Pancreas (tissue), 10 donors: Measurements from ENCODE around the gene FAM210A. TPM values are rescaled to one million over a fixed set of nuclear protein-coding genes. Genes with fewer than 3 reads are reported as not detected.
"Not testable (repeated sequence)": the region's sequence is repeated elsewhere in the genome, so short reads cannot be mapped to it uniquely, and the experiment has no call there.

Experiments
- ATAC-seq, 4 donors: fragments of 200-7000 bp; cut with Tn5 transposase; one replicate each; pipeline versions ENCODE4 v1.8.0 to v1.9.1; 2020; ENCODE audit warnings: mild to moderate bottlenecking in 4 of 4, moderate library complexity in 4 of 4
- DNase-seq, 6 donors: peaks; one replicate each; pipeline ENCODE4 v3.0.0-alpha.2; 2020
- FAIRE-seq: peaks from 2 replicates; lab custom pipeline; 2012; peaks lifted over from hg19 to GRCh38; lab: Jason Lieb, UNC
- H3K27ac ChIP-seq, 4 donors: fragments of 200-600 bp; sonication (generic); 1 replicate in 3 of 4; 2 replicates in 1 of 4; pipeline versions ENCODE4 v1.5.0 to v1.8.0; 2020
- H3K27me3 ChIP-seq, 4 donors: fragments of 200-600 bp; one replicate each; pipeline ENCODE4 v1.8.0; 2021
- H3K36me3 ChIP-seq, 3 donors: fragments of 200-600 bp; sonication (generic) in 1 of 3; one replicate each; pipeline versions ENCODE4 v1.5.0 to v1.8.0; 2020 to 2021
- H3K4me1 ChIP-seq, 3 donors: fragments of 200-600 bp; one replicate each; pipeline ENCODE4 v1.8.0; 2021
- H3K4me3 ChIP-seq, 4 donors: fragments of 200-600 bp; sonication (generic) in 2 of 4; one replicate each; pipeline versions ENCODE4 v1.5.0 to v1.8.0; 2020 to 2021
- H3K9me3 ChIP-seq, 4 donors: fragments of 200-600 bp; one replicate each; pipeline ENCODE4 v1.8.0; 2021
- CTCF ChIP-seq, 4 donors: fragments of 200-600 bp; sonication (generic) in 3 of 4; IDR thresholded peaks; one replicate each; pipeline versions ENCODE4 v1.5.0 to v1.8.0; 2021; ENCODE audit warnings: antibody characterized with exemption in 4 of 4
- WGBS, 2 donors: extraction: QIAGEN DNeasy Blood & Tissue Kit; methylation state at CpG; one replicate each; pipeline ENCODE4 v1.1.7; 2013; 5-methylcytosine and 5-hydroxymethylcytosine counted together
- intact Hi-C, 3 donors: fragments of 100-400 bp; cut with DNase I; formaldehyde crosslinking; loops; one replicate each; pipeline versions ENCODE4 v1.11.1 to v1.14.2; 2022
- polyA plus RNA-seq, 2 donors: library from polyadenylated mRNA; stranded (reverse); fragments of 200-250 nt; gene quantifications; one replicate each; pipeline ENCODE4 v1.2.3, GENCODE V29; 2013
- total RNA-seq, 6 donors: library from RNA; stranded (reverse); fragmentation: NEBNext Ultra II Directional in 4 of 6; extraction: Animal tissue kit (Norgen Biotek cat#: 25700) in 4 of 6; gene quantifications; one replicate each; pipeline versions ENCODE4 v1.2.1 to v1.2.4, GENCODE V29; 2021 to 2023
- donor health status: healthy with polysubstance abuse.
- donor health status: DM: no; HTN: no; CAD: no; lungs with moderate emphysema.
- donor health status: DM: no; HTN: no; CAD: no.
- donor health status: control.
- donor health status: control.
- donor health status: Bipolar disorder and iron deficiency.
- donor health status: DM: yes; HTN: yes; CAD: no.
- donor health status: DM: no; HTN: no; CAD: no.
- donor health status: DM: no; HTN: no; CAD: no.
- donor health status: DM: yes; HTN: yes; CAD: no.

FAM210A gene
- total and polyA plus RNA-seq, 8 donors = 1.5 to 7.2 (median 3.1) TPM

GRCh38 chr18:13712400-13713131 is 13.8 kb downstream of the FAM210A start:
- DNase-seq (no peak), ATAC-seq (no peak), FAIRE-seq (no peak)
- H3K9me3 ChIP-seq = no peaks in the 10 kb centered on the region
- no peak overlapping the region for H3K4me3 ChIP-seq
- no peak overlapping the region for H3K27ac ChIP-seq
- TF ChIP-seq CTCF (IDR thresholded peaks at IDR 0.05) = no peak
- no peaks in the 10 kb centered on the region for H3K27me3 ChIP-seq
- WGBS, 2 donors = 79 to 83% methylated on average over 8 of the region's 8 CpGs
- intact Hi-C loops = no loop called here
- no peaks in the 10 kb centered on the region for H3K36me3 ChIP-seq
- H3K4me1 ChIP-seq = peaks cover 0 to 6% (median 6%) of the 10 kb centered on the region in 3 donors

DNA sequence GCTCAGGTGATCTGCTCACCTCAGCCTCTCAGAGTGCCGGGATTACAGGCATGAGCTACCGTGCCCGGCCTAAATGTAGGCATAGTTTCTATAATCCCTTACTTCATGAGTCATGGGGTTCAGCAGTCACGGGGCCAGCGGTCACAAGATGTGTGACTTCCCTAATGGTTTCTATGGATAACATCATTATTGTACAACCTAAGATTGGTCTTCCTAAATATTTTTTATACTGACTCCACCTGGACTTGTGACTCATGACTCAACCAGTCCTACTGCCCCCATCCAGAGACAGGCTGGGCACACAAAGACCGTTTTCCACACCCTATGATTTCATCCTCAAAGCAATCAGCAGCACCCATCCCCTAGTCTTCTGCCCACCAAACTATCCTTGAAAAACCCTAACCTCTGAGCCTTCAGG is 15.9 kb downstream of the FAM210A start:
- 86 to 93% methylated on average over 6 of the region's 6 CpGs for WGBS, 2 donors
- DNase-seq = no peak
- intact Hi-C loops = no loop called here

DNA sequence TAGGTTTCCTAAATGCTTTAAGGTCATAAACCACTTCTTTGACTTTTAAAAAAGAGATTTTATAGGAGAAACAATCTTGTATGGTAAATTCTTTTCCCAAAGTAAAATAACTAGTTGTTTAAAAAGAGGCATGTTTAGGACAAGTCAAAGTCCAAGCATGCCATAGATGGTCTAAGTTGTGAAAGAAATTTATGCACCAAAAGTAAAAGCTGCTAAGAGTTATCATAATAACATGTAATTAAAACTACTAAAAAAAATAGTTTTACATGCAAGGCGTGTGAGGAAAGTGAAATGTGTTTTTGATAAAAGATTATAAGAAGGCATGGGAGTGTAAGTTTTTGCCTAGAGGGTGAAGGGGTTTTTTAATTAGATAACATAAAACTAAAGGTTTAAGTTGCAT is 22.5 kb downstream of the FAM210A start:
- no peaks in the 10 kb centered on the region for H3K27me3 ChIP-seq
- no peak for FAIRE-seq
- intact Hi-C loops = no loop called here

More for the DNA sequence above, 15.9 kb downstream of the FAM210A start:
- Histone ChIP-seq H3K4me1 (peaks cover 0 to 6% (median 6%) of the 10 kb centered on the region in 3 donors), H3K9me3 (no peaks in the 10 kb centered on the region), H3K4me3 (no peak overlapping the region), H3K27ac (no peak overlapping the region), H3K27me3 (no peaks in the 10 kb centered on the region), H3K36me3 (no peaks in the 10 kb centered on the region)
- no peak for ATAC-seq
- TF ChIP-seq CTCF (IDR thresholded peaks at IDR 0.05) = no peak
- FAIRE-seq = no peak

DNA sequence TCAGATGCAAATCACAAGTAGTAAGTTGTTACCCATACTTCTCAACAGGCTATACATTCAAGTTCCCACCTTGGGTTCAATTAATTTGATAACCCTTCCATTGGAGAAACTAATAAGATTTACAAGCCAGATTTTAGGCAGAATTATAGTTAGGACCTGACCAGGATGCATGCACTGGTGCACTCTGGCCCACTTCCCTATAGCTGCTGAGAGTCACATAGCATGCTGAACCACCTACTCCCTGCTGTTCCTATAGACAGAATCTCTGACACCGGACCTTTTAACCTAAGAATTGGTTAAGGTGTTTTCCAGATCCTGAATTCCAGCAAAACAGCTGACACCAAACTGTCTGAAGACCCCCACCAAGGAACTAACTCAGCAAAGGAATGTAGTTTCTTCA is 26.2 kb downstream of the FAM210A start:
- ATAC-seq = no peak
- no peaks in the 10 kb centered on the region for H3K9me3 ChIP-seq
- intact Hi-C loops = no loop called here
- H3K27ac ChIP-seq = no peak overlapping the region
- no peaks in the 10 kb centered on the region for H3K27me3 ChIP-seq
- 96 to 100% methylated on average over 1 of the region's 1 CpG for WGBS, 2 donors
- TF ChIP-seq CTCF (IDR thresholded peaks at IDR 0.05) = no peak
- H3K4me1 ChIP-seq = no peaks in the 10 kb centered on the region
- no peak overlapping the region for H3K4me3 ChIP-seq
- no peak for DNase-seq
- no peak for FAIRE-seq
- no peaks in the 10 kb centered on the region for H3K36me3 ChIP-seq

More for the DNA sequence above, 22.5 kb downstream of the FAM210A start:
- 92 to 93% methylated on average over 1 of the region's 1 CpG for WGBS, 2 donors
- no peaks in the 10 kb centered on the region for H3K36me3 ChIP-seq
- ATAC-seq (no peak), DNase-seq (no peak)
- no peak overlapping the region for H3K4me3 ChIP-seq
- no peaks in the 10 kb centered on the region for H3K9me3 ChIP-seq
- no peak for TF ChIP-seq CTCF (IDR thresholded peaks at IDR 0.05)
- H3K27ac ChIP-seq = no peak overlapping the region
- H3K4me1 ChIP-seq = no peaks in the 10 kb centered on the region

DNA sequence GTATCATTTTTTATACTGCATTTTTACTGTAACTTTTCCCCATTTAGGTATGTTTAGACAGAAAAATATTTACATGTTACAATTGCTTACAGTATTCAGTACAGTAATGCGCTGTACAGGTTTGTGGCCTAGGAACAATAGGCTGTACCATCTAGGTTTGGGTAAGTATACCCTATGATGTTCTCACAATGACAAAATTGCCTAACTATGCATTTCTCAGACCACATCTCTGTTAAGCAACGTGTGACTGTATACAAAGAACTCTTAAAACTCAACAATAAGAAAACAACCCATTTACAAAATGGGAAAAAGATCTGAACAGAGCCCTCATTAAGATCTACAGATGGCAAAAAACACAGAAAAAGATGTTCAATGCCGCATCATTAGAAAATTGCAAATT is 29.4 kb downstream of the FAM210A start:
- intact Hi-C loops = no loop called here

DNA sequence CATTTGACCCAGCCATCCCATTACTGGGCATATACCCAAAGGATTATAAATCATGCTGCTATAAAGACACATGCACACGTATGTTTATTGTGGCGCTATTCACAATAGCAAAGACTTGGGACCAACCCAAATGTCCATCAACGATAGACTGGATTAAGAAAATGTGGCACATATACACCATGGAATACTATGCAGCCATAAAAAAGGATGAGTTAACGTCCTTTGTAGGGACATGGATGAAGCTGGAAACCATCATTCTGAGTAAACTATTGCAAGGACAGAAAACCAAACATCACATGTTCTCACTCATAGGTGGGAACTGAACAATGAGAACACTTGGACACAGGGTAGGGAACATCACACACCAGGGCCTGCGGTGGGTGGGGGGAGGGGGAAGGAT is 31.0 kb downstream of the FAM210A start:
- intact Hi-C loops, H3K9me3 ChIP-seq, H3K36me3 ChIP-seq, H3K27me3 ChIP-seq, H3K4me3 ChIP-seq, FAIRE-seq, DNase-seq, H3K27ac ChIP-seq, H3K4me1 ChIP-seq, ATAC-seq: not testable (repeated sequence)
- WGBS, 2 donors = 90 to 92% methylated on average over 5 of the region's 5 CpGs

More for the DNA sequence above, 29.4 kb downstream of the FAM210A start:
- Histone ChIP-seq H3K9me3 (no peaks in the 10 kb centered on the region), H3K27me3 (no peaks in the 10 kb centered on the region), H3K27ac (no peak overlapping the region), H3K4me3 (no peak overlapping the region), H3K4me1 (no peaks in the 10 kb centered on the region), H3K36me3 (no peaks in the 10 kb centered on the region)
- WGBS, 2 donors = 91 to 95% methylated on average over 3 of the region's 3 CpGs
- TF ChIP-seq CTCF (IDR thresholded peaks at IDR 0.05) = no peak
- DNase-seq = no peak
- FAIRE-seq = no peak
- ATAC-seq = no peak

DNA sequence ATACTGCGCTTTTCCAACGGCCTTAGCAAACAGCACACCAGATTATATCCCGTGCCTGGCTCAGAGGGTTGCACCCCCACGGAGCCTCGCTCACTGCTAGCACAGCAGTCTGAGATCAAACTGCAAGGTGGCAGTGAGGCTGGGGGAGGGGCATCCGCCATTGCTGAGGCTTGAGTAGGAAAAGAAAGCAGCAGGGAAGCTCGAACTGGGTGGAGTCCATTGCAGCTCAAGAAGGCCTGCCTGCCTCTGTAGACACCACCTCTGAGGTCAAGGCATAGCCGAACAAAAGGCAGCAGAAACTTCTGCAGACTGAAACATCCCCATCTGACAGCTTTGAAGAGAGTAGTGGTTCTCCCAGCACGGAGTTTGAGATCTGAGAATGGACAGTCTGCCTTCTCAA is 36.3 kb downstream of the FAM210A start:
- FAIRE-seq, H3K4me3 ChIP-seq, H3K4me1 ChIP-seq, H3K9me3 ChIP-seq, H3K36me3 ChIP-seq, H3K27me3 ChIP-seq, intact Hi-C loops, DNase-seq, ATAC-seq, H3K27ac ChIP-seq: not testable (repeated sequence)
- 93 to 95% methylated on average over 9 of the region's 9 CpGs for WGBS, 2 donors
